Nephron progenitor cell (in vitro differentiated cells): ENCODE measurements around the gene BLTP3B.

ENCODE experiments used
- DNase-seq: peaks from one replicate; pipeline ENCODE4 v3.0.0; 2021
- H3K27ac Mint-ChIP-seq: 2 replicates; pipeline ENCODE4 v1.8.0; 2021; ENCODE audit warnings: mild to moderate bottlenecking, moderate library complexity, mixed read lengths
- H3K27me3 Mint-ChIP-seq: 2 replicates; pipeline ENCODE4 v1.8.0; 2021; ENCODE audit warnings: mild to moderate bottlenecking, low read depth, mixed read lengths; ENCODE audit not compliant: poor library complexity
- H3K36me3 Mint-ChIP-seq: 2 replicates; pipeline ENCODE4 v1.8.0; 2021; ENCODE audit warnings: low read depth, mixed read lengths
- H3K4me1 Mint-ChIP-seq: 2 replicates; pipeline ENCODE4 v1.8.0; 2021; ENCODE audit warnings: mixed read lengths
- H3K4me3 Mint-ChIP-seq: 2 replicates; pipeline ENCODE4 v1.8.0; 2021; ENCODE audit warnings: mild to moderate bottlenecking, moderate library complexity, mixed read lengths
- H3K9me3 Mint-ChIP-seq: 2 replicates; pipeline ENCODE4 v1.8.0; 2021; ENCODE audit warnings: mild to moderate bottlenecking, moderate library complexity, mixed read lengths
- TF ChIP-seq, protein P1 (sequence below): fragments of 200-600 bp; sonication (generic); IDR thresholded peaks from 2 replicates; pipeline ENCODE4 v1.5.0; 2021; ENCODE audit warnings: antibody characterized with exemption

BLTP3B gene

DNA sequence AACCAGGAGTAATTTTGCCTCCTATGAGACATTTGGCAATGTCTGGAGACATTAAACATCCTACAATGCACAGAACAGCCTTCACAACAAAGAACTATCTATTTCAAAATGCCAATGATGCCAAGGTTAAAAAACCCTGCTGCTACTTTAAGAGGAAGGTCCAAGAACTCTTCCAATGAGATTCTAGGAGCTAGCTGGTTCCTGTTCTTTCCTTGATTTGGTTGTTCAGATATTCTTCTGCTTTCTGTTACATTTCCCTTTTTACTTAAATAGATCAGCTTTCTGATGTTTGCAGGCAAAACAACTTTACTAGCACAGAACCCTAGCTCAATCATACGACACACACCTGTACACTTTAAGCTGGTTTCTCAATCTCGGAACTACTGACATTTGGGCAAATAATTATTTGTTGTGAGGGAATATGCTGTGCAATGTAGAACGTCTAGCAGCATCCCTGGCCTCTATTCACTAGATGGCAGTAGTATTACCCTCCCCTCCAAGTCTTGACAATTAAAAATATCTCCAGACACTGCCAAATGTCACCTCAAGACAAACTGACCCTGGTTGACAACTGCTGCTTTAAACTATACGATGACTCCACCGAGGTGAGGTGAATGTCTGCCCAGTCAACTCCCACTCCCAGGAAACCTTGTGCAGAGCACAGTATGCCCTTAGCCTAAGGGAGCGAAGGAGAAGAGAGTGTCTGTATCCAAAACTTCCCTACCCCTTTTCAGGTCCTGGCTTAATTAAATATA lies 4.4 kb downstream of the BLTP3B start:
- peak overlapping the region; percentile 25 for H3K27ac Mint-ChIP-seq
- TF ChIP-seq, protein P1, sequence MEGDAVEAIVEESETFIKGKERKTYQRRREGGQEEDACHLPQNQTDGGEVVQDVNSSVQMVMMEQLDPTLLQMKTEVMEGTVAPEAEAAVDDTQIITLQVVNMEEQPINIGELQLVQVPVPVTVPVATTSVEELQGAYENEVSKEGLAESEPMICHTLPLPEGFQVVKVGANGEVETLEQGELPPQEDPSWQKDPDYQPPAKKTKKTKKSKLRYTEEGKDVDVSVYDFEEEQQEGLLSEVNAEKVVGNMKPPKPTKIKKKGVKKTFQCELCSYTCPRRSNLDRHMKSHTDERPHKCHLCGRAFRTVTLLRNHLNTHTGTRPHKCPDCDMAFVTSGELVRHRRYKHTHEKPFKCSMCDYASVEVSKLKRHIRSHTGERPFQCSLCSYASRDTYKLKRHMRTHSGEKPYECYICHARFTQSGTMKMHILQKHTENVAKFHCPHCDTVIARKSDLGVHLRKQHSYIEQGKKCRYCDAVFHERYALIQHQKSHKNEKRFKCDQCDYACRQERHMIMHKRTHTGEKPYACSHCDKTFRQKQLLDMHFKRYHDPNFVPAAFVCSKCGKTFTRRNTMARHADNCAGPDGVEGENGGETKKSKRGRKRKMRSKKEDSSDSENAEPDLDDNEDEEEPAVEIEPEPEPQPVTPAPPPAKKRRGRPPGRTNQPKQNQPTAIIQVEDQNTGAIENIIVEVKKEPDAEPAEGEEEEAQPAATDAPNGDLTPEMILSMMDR = no peak
- no peaks in the 10 kb centered on the region for H3K27me3 Mint-ChIP-seq
- peaks cover 35% of the 10 kb centered on the region for H3K4me1 Mint-ChIP-seq
- no peak overlapping the region for H3K4me3 Mint-ChIP-seq
- H3K9me3 Mint-ChIP-seq = peaks cover 24% of the 10 kb centered on the region
- H3K36me3 Mint-ChIP-seq = peaks cover 36% of the 10 kb centered on the region
- no peak for DNase-seq

DNA sequence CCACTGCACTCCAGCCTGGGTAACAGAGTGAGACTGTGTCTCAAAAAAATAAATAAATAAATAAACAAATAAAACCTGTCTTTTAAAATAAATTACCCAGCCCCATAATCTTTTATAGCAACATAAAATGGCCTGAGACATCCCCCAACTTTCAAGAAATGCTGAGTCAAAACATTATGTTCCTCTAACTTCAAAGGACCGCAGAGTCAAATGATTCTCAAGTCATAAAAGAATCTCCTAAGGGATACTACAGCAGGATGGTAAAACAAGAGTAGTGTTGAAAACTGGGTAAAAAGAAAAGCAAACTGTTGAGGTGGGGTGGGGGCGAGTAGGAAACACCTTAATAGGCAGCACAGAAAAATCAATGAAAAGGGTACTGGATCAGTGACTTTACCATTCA lies 9.5 kb downstream of the BLTP3B start:
- H3K4me3 Mint-ChIP-seq = no peak overlapping the region
- peaks cover 44% of the 10 kb centered on the region for H3K36me3 Mint-ChIP-seq
- peaks cover 34% of the 10 kb centered on the region for H3K9me3 Mint-ChIP-seq
- no peak for DNase-seq
- peak overlapping the region; percentile 29 for H3K27ac Mint-ChIP-seq
- peaks cover 3% of the 10 kb centered on the region for H3K27me3 Mint-ChIP-seq
- peaks cover 19% of the 10 kb centered on the region for H3K4me1 Mint-ChIP-seq
- TF ChIP-seq, protein P1 = no peak

DNA sequence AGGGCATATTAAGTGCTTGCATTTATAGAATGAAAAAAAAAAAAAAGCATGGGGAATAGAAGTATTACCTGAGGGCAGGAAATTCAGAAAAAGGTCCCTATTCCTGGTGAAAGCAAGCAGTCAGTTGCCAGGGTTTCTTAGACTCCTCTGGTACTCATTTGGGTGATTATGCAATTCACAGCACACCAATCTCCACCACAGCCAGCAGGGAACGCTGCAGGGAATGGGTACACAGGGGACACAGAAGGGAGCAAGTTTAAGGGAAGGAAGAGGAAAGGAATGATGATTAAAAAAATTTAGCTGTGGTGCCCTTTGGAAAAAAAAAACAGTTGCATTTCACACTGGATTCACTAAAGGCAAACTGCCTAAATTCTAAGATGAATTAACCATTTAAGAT lies 14.2 kb downstream of the BLTP3B start:
- TF ChIP-seq, protein P1 = no peak
- Mint-ChIP-seq H3K36me3 (peaks cover 14% of the 10 kb centered on the region), H3K9me3 (peaks cover 12% of the 10 kb centered on the region), H3K4me3 (no peak overlapping the region), H3K27ac (no peak overlapping the region), H3K27me3 (peaks cover 3% of the 10 kb centered on the region), H3K4me1 (peaks cover 7% of the 10 kb centered on the region)
- DNase-seq = peak; percentile 14

DNA sequence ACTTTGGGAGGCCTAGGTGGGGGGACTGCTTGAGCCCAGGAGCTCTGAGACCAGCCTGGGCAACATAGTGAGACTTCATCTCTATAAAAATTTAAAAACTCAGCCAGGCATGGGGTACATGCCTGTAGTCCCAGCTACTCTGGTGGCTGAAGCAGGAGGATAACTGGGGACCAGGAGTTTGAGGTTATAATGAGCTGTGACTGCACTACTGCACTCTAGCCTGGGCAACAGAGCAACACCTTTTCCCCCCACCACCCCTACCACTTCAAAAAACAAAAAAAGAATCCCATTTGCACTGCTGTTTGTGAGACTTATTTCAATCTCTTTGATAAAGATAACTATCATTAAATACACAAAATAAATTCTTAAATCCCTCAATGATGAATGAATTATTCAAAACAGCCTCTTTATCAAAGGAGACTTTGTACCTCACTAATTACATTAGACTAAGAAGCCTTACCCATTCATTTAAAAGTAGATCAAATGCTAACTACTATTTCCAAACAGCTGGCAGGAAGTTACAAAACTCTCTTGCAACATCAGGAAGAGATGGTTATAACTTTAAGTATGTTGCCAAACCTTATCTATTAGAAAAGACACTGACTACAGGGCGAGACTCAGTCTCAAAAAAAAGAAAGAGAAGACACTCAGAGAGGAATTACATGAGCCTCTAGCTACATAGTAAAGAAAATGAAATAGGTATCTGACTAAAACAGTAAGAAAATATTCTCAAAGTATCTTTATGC lies 14.7 kb downstream of the BLTP3B start:
- Mint-ChIP-seq H3K4me3 (no peak overlapping the region), H3K27me3 (peaks cover 3% of the 10 kb centered on the region), H3K27ac (no peak overlapping the region), H3K9me3 (peaks cover 7% of the 10 kb centered on the region), H3K4me1 (peaks cover 7% of the 10 kb centered on the region), H3K36me3 (peaks cover 8% of the 10 kb centered on the region)
- no peak for DNase-seq
- TF ChIP-seq, protein P1 = no peak

DNA sequence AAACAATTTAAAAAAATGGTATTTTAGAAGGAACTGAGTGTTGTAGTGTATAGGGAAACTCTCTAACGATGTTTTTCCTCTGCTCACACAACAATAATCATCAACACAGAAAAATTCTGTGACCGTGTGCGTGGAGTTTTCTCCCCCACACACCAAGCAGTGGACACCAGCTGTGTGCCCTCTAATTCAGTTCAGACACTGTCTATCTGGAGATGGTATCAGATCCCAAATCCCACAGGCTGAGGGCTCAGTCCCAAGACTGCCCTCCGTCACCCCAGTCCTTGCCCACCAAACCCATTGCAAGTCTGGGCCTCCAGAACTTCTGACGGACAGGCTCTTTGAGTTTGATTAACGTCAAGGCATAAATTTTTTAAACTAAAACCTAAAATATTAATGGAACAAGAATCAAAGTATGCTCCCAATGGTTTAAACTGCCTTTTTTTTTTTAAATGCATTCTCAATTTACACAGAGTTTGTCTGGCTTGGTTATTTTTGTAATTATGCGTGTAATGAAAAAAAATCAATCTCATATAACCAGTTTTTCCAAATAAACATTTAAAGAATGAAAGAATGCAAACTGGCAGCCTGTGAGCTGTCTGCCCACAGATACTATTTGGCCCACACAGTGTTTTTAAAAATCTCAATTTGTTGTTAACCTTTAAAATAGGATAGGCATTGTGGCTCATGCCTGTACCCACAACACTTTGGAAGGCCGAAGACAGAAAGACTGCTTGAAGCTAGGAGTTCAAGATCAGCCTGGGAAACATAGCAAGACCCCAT lies 19.2 kb downstream of the BLTP3B start:
- TF ChIP-seq, protein P1 = no peak
- no peak overlapping the region for H3K4me3 Mint-ChIP-seq
- H3K27ac Mint-ChIP-seq = no peak overlapping the region
- DNase-seq = no peak
- H3K4me1 Mint-ChIP-seq = peaks cover 4% of the 10 kb centered on the region
- peaks cover 22% of the 10 kb centered on the region for H3K9me3 Mint-ChIP-seq
- no peaks in the 10 kb centered on the region for H3K27me3 Mint-ChIP-seq
- H3K36me3 Mint-ChIP-seq = peaks cover 20% of the 10 kb centered on the region
